ENCODE data around the gene MAGEF1. TPM values are rescaled to one million over a fixed set of nuclear protein-coding genes. Genes with fewer than 3 reads are reported as not detected.
A peak's percentile ranks its signal among the peaks of the same experiment; 100 is the strongest.

Gene MAGEF1
- total and polyA plus RNA-seq, 9 of the 15 experiments (the other 6 are each of a cell fraction or from before 2014, with no cell fraction given), result 1.5 to 39.1 (median 19.8) TPM

- peak overlapping the region in 1 of 2 experiments; percentile 15; a peak in 1 of 4 replicates for H3K9ac ChIP-seq (ENCODE audit: insufficient read depth in 1 of 2, low read depth in 2 of 2, low read length in 2 of 2)
- H3K36me3 ChIP-seq (ENCODE audit: control insufficient read depth, insufficient read depth, low read length), result no peaks in the 10 kb centered on the region
- ATAC-seq (no peak), FAIRE-seq (peak; percentile 48), DNase-seq (ENCODE audit: extremely low read depth in 1 of 4, low spot score in 3 of 4) (peak in 2 of 4 experiments; percentile 26 to 28)
- H2AFZ ChIP-seq (ENCODE audit: low read depth, low read length), result no peak overlapping the region
- no peaks in the 10 kb centered on the region for H3K9me1 ChIP-seq (ENCODE audit: control insufficient read depth, insufficient read depth, low read length)
- H3K79me2 ChIP-seq (ENCODE audit: control insufficient read depth, insufficient read depth, low read length), result no peaks in the 10 kb centered on the region
- in situ Hi-C loops (cut with MboI) (no loop called here), intact Hi-C loops (cut with micrococcal nuclease) (no loop called here)
- CTCF ChIA-PET (ENCODE audit: low intra/inter-chr PET ratio), result no interaction called here
- no peak overlapping the region for H3K4me2 ChIP-seq (ENCODE audit: insufficient read depth, low read length)
- peaks cover 0 to 4% of the 10 kb centered on the region in 2 experiments; a peak in 3 of 5 replicates for H3K27me3 ChIP-seq (ENCODE audit: control insufficient read depth in 2 of 2, insufficient read depth in 2 of 2, low read length in 2 of 2)
- H3K4me1 ChIP-seq (replicated peaks in 1 of 2; ENCODE audit: control insufficient read depth in 2 of 2, insufficient read depth in 2 of 2, low read length in 2 of 2), result peaks cover 16 to 32% of the 10 kb centered on the region in 2 experiments; a peak in 4 of 5 replicates
- WGBS (ENCODE audit: insufficient coverage, low coverage, missing lambda C conversion rate), result 54% methylated on average over 9 of the region's 9 CpGs
- no peak overlapping the region for H3K4me3 ChIP-seq
- TF ChIP-seq FOSL1 (tag; conservative IDR thresholded peaks at IDR 0.05), result peak; percentile 75
- TF ChIP-seq JUND (IDR thresholded peaks at IDR 0.05; ENCODE audit: borderline replicate concordance, low read depth, low read length), result peak; percentile 74
- peak; percentile 35; the same call in 1 of the 3 replicates for TF ChIP-seq JUND (tag; IDR thresholded peaks at IDR 0.05; ENCODE audit: borderline replicate concordance, low read depth, low read length)
- peak; percentile 48; the same call in 1 of the 2 replicates for TF ChIP-seq JUN (IDR thresholded peaks at IDR 0.05; ENCODE audit: borderline replicate concordance, low read depth, low read length)
- no peak for TF ChIP-seq JUN (CRISPR knock-in tag; IDR thresholded peaks at IDR 0.05; ENCODE audit: borderline replicate concordance)
- TF ChIP-seq ATF3 (IDR thresholded peaks at IDR 0.05), result peak; percentile 62
- no peak for TF ChIP-seq ATF3 (CRISPR knock-in tag; conservative IDR thresholded peaks at IDR 0.05)
- no peak for TF ChIP-seq NR2F6 (CRISPR knock-in tag; IDR thresholded peaks at IDR 0.05)
- no peak for TF ChIP-seq MGA (IDR thresholded peaks at IDR 0.05)
- H3K27ac ChIP-seq (ENCODE audit: extremely low read depth, low read depth, low read length), result no peak overlapping the region
- POLR2A ChIA-PET, result interaction anchor here (0.6 to 1.4 kb wide), 5 partner anchors 10 to 184 kb away, joined by 3 to 5 read pairs (median 3); no protein-coding TSS in a partner anchor
- H3K9me3 ChIP-seq (replicated peaks; ENCODE audit: control insufficient read depth, insufficient read depth, low read depth, low read length), result no peaks in the 10 kb centered on the region
- BruUV-seq (replicated peaks), result no TSS peak
- no peaks in the 10 kb centered on the region for H4K20me1 ChIP-seq (replicated peaks; ENCODE audit: control insufficient read depth, insufficient read depth, low read length)
Observed at GRCh38 chr3:184740509-184741258, 28.8 kb upstream of the MAGEF1 start.
